C4-2B (cell line): ENCODE results near the gene EMD.

Experiments used
- CTCF ChIP-seq: fragments of 450-650 bp; conservative IDR thresholded peaks from 2 replicates; pipeline ENCODE4 v1.5.1; 2017; ENCODE audit warnings: mild to moderate bottlenecking
- ZFX ChIP-seq: fragments of 450-650 bp; IDR thresholded peaks from 2 replicates; pipeline ENCODE4 v1.6.1; 2017

GRCh38 chrX:154350429-154351182 is 28.5 kb upstream of the EMD start:
- no peak for TF ChIP-seq CTCF
- no peak for TF ChIP-seq ZFX
